Heart right ventricle (tissue), 16 donors: ENCODE measurements around the gene MISP3. TPM values are rescaled to one million over a fixed set of nuclear protein-coding genes. Genes with fewer than 3 reads are reported as not detected.
A peak's percentile ranks its signal among the peaks of the same experiment; 100 is the strongest.

Experiments used
- ATAC-seq, 8 donors: fragments of 200-7000 bp; cut with Tn5 transposase; one replicate each; pipeline ENCODE4 v1.9.1; 2020; ENCODE audit warnings: mild to moderate bottlenecking in 8 of 8, moderate library complexity in 8 of 8, moderate number of reproducible peaks in 1 of 8
- DNase-seq, 2 donors: peaks; one replicate each; pipeline ENCODE4 v3.0.0-alpha.2; 2020
- H3K27ac ChIP-seq, 10 donors: fragments of 200-600 bp; sonication (generic) in 2 of 10; one replicate each; pipeline versions ENCODE4 v1.5.0 to v1.8.0; 2020 to 2022; ENCODE audit warnings: mild to moderate bottlenecking in 3 of 10
- H3K27me3 ChIP-seq, 7 donors: fragments of 200-600 bp; one replicate each; pipeline ENCODE4 v1.8.0; 2021 to 2022; ENCODE audit warnings: mild to moderate bottlenecking in 2 of 7
- H3K36me3 ChIP-seq, 9 donors: fragments of 200-600 bp; sonication (generic) in 1 of 9; one replicate each; pipeline versions ENCODE4 v1.5.0 to v1.8.0; 2020 to 2022; ENCODE audit warnings: mild to moderate bottlenecking in 2 of 9
- H3K4me1 ChIP-seq, 9 donors: fragments of 200-600 bp; sonication (generic) in 1 of 9; one replicate each; pipeline versions ENCODE4 v1.5.0 to v1.8.0; 2020 to 2022; ENCODE audit warnings: mild to moderate bottlenecking in 4 of 9
- H3K4me3 ChIP-seq, 10 donors: fragments of 200-600 bp; sonication (generic) in 2 of 10; one replicate each; pipeline versions ENCODE4 v1.5.0 to v1.8.0; 2020 to 2022; ENCODE audit warnings: mild to moderate bottlenecking in 7 of 10, moderate library complexity in 2 of 10
- H3K9me3 ChIP-seq, 11 donors: fragments of 200-600 bp in 10 of 11; sonication (generic) in 2 of 11; one replicate each; pipeline versions ENCODE4 v1.5.0 to v1.8.0; 2013 to 2022; ENCODE audit warnings: mild to moderate bottlenecking in 2 of 11, control low read depth in 1 of 11, moderate library complexity in 1 of 11
- CTCF ChIP-seq, 9 donors: fragments of 200-600 bp; sonication (generic) in 2 of 9; IDR thresholded peaks; one replicate each; pipeline versions ENCODE4 v1.5.0 to v1.8.0; 2021 to 2022; ENCODE audit warnings: antibody characterized with exemption in 9 of 9, mild to moderate bottlenecking in 5 of 9, moderate library complexity in 1 of 9
- WGBS, 2 donors: extraction: QIAGEN DNeasy Blood & Tissue Kit; methylation state at CpG; one replicate each; pipeline ENCODE4 v1.1.7; 2013; ENCODE audit warnings: inconsistent platforms in 1 of 2; 5-methylcytosine and 5-hydroxymethylcytosine counted together
- intact Hi-C, 10 donors: fragments of 100-400 bp; cut with DNase I; formaldehyde crosslinking; loops; one replicate each; pipeline versions ENCODE4 v1.11.1 to v1.14.2; 2022
- polyA plus RNA-seq, 2 donors: library from polyadenylated mRNA; stranded (reverse); fragments of 200-250 nt; gene quantifications; one replicate each; pipeline ENCODE4 v1.2.3, GENCODE V29; 2013
- total RNA-seq, 10 donors: library from RNA; stranded (reverse); fragmentation: NEBNext Ultra II Directional in 3 of 10; extraction: Animal tissue kit (Norgen Biotek cat#: 25700) in 3 of 10; gene quantifications; one replicate each; pipeline versions ENCODE4 v1.2.1 to v1.2.4, GENCODE V29; 2021 to 2023
- donor health status: Arrhythmogenic right ventricular cardiomyopathy.
- donor health status: ischemic (EF 13 %, LVEDD 7.1; RV severe dilation, severe dysfunction).
- donor health status: healthy with polysubstance abuse.
- donor health status: DM: no; HTN: yes; CAD: no.
- donor health status: DM: no; HTN: no; CAD: no.
- donor health status: ischemic (EF 25% LVEDD 6.9; RV normal size, moderate dysfunction).
- donor health status: ischemic (EF 25% LVEDD 5.7; RV mildly dilated, moderate dysfunction).
- donor health status: healthy.
- donor health status: DM: yes; HTN: yes; CAD: no.
- donor health status: Ischemic cardiomyopathy.
- donor health status: ischemic (EF 35%, LVEDD 5.7; RV mildly dilated, moderate dysfunction).
- donor health status: nonischemic (EF 11% LVEDD 7.7; RV severe dilation, severe dysfunction).
- donor health status: DM: yes; HTN: yes; CAD: no.
- donor health status: PGD.
- donor health status: ischemic (EF 29% LVEDD 5.4; RV normal size, mild dysfunction).
- donor health status: nonischemic (EF 23%, LVEDD 6.1; RV moderate dilation, normal function).

MISP3 gene
- total and polyA plus RNA-seq, 12 donors: 3.1 to 12.4 (median 5.9) TPM

GRCh38 chr19:14054721-14055120 is 17.9 kb upstream of the MISP3 start:
- Histone ChIP-seq H3K27me3 (peaks cover 0 to 34% (median 22%) of the 10 kb centered on the region in 7 donors), H3K9me3 (peaks cover 0 to 11% (median 0%) of the 10 kb centered on the region in 11 donors), H3K27ac (no peak overlapping the region), H3K4me3 (no peak overlapping the region), H3K4me1 (peaks cover 0 to 17% (median 5%) of the 10 kb centered on the region in 9 donors), H3K36me3 (peaks cover 0 to 33% (median 0%) of the 10 kb centered on the region in 9 donors)
- DNase-seq (no peak), ATAC-seq (peak in 1 of 8 donors; percentile 10)
- TF ChIP-seq CTCF (IDR thresholded peaks at IDR 0.05): no peak
- intact Hi-C loops: loop anchor here in 3 of 10 donors (5.0 kb wide), 2 partner anchors 162 to 172 kb away; no protein-coding TSS in a partner anchor
- WGBS, 2 donors: 58 to 63% methylated on average over 11 of the region's 11 CpGs

GRCh38 chr19:14055396-14055795 is 17.2 kb upstream of the MISP3 start:
- 84 to 88% methylated on average over 3 of the region's 3 CpGs for WGBS, 2 donors
- intact Hi-C loops: no loop called here

GRCh38 chr19:14056069-14056666 is 16.4 kb upstream of the MISP3 start:
- 93 to 96% methylated on average over 10 of the region's 10 CpGs for WGBS, 2 donors
- intact Hi-C loops: no loop called here
- Histone ChIP-seq H3K9me3 (peaks cover 0 to 11% (median 0%) of the 10 kb centered on the region in 11 donors), H3K27me3 (peaks cover 0 to 49% (median 36%) of the 10 kb centered on the region in 7 donors), H3K27ac (no peak overlapping the region), H3K4me1 (peaks cover 0 to 17% (median 5%) of the 10 kb centered on the region in 9 donors), H3K4me3 (no peak overlapping the region), H3K36me3 (peaks cover 0 to 18% (median 0%) of the 10 kb centered on the region in 9 donors)
- no peak for DNase-seq
- ATAC-seq: no peak
- no peak for TF ChIP-seq CTCF (IDR thresholded peaks at IDR 0.05)

More at GRCh38 chr19:14055396-14055795, 17.2 kb upstream of the MISP3 start:
- no peak overlapping the region for H3K27ac ChIP-seq
- no peak overlapping the region for H3K4me3 ChIP-seq
- H3K27me3 ChIP-seq: peaks cover 0 to 41% (median 28%) of the 10 kb centered on the region in 7 donors
- no peak for DNase-seq
- H3K36me3 ChIP-seq: peaks cover 0 to 26% (median 0%) of the 10 kb centered on the region in 9 donors
- H3K9me3 ChIP-seq: peaks cover 0 to 11% (median 0%) of the 10 kb centered on the region in 11 donors
- ATAC-seq: no peak
- H3K4me1 ChIP-seq: peaks cover 0 to 17% (median 5%) of the 10 kb centered on the region in 9 donors
- no peak for TF ChIP-seq CTCF (IDR thresholded peaks at IDR 0.05)

GRCh38 chr19:14056741-14057356 is 15.7 kb upstream of the MISP3 start:
- peaks cover 0 to 11% (median 0%) of the 10 kb centered on the region in 11 donors for H3K9me3 ChIP-seq
- no peak for TF ChIP-seq CTCF (IDR thresholded peaks at IDR 0.05)
- peaks cover 0 to 17% (median 5%) of the 10 kb centered on the region in 9 donors for H3K4me1 ChIP-seq
- H3K4me3 ChIP-seq: peak overlapping the region in 9 of 10 donors; percentile 17 to 47 (median 40)
- DNase-seq: no peak
- peak overlapping the region in 1 of 10 donors; percentile 44 for H3K27ac ChIP-seq
- no peak for ATAC-seq
- peaks cover 0 to 56% (median 36%) of the 10 kb centered on the region in 7 donors for H3K27me3 ChIP-seq
- intact Hi-C loops: no loop called here
- WGBS, 2 donors: 27 to 29% methylated on average over 19 of the region's 19 CpGs
- H3K36me3 ChIP-seq: peaks cover 0 to 12% (median 0%) of the 10 kb centered on the region in 9 donors
